Ureter (tissue), 1 donor: Measurements from ENCODE around the gene SORCS2. TPM values are rescaled to one million over a fixed set of nuclear protein-coding genes. Genes with fewer than 3 reads are reported as not detected.

ENCODE experiments used
- DNase-seq: peaks from one replicate; pipeline ENCODE4 v3.0.0-alpha.2; 2020; ENCODE audit warnings: low spot score
- total RNA-seq: library from RNA; stranded (reverse); gene quantifications from one replicate; pipeline ENCODE4 v1.2.4, GENCODE V29; 2023
- donor health status: DM: yes; HTN: yes; CAD: no.

The SORCS2 gene
- total RNA-seq, 1 donor from 2014 or later = 2.8 TPM

- DNase-seq = no peak
Observed at GRCh38 chr4:7741946-7742806, 549.8 kb downstream of the SORCS2 start.

GRCh38 chr4:7742807-7743280 lies 550.5 kb downstream of the SORCS2 start:
- no peak for DNase-seq

- DNase-seq = no peak
Observed at GRCh38 chr4:7744142-7744804, 551.9 kb downstream of the SORCS2 start.

DNA sequence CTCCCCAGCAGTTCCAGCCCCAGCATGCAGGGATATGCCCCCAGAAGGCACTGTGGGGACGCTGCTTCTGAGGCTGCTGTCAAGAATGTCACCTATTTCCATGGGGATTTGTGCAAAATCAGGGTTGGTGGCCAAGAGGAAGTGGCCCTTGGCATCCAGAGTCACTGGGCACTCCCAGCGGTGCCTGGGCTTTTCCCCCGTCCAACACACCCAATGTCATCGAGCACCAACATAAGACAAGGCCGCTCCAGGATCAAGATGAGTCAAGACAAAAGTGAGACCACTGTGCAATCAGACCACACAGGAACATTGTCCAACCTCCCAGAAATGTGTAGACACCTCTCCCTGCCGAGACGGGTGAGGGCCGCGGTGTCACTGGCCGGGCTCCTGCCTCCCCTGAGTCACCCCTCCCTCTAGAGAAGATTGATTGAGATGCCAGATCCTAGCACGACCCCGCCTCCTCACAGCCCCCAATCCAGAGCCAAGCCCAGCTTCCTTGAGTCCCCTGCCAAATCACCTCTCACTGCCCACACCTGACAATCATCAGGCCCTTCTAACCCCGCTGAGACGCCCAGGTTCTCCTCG lies 553.1 kb downstream of the SORCS2 start:
- no peak for DNase-seq

- no peak for DNase-seq
Observed at GRCh38 chr4:7746351-7747061, 554.2 kb downstream of the SORCS2 start.

GRCh38 chr4:7747062-7747385 lies 554.7 kb downstream of the SORCS2 start:
- DNase-seq = no peak

DNA sequence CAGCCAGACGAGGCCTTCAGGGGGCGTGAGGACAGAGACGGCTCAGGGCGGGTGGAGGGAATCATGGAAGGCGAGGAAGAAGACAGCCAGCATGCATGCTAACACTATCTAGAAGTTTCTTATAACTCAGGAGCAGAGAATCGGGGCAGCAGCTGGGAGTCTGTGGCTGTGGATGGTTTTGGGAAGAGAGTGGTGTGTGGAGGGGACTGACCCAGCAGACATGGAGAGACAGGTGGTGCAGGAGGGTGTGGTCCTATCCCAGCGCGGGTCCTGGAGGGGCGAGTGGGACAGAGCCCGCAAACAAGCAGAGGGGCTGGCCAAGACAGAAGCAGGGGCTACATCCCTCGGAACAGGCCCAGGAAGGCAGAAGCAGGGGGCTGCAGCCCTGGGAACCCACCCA lies 555.2 kb downstream of the SORCS2 start:
- DNase-seq = no peak

DNA sequence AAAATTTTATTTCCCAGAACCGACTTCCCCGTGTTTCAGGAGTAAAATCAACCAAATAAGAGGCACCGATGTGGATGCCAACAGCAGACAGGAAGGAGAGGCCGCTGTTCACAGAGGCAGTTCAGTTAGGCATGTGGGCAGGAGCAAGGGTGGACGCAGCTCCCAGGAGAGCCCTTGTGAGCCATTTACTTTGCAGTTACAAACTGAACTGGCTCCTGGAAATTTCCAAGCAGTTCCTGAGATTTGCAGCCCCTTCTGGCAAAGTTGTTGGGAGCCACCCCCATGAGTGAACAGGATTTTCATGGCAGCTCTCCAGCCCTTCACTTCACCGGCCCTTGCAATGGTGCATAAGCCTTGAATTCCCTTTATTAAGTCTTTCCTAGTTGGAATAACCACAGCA lies 558.2 kb downstream of the SORCS2 start:
- DNase-seq = no peak

DNA sequence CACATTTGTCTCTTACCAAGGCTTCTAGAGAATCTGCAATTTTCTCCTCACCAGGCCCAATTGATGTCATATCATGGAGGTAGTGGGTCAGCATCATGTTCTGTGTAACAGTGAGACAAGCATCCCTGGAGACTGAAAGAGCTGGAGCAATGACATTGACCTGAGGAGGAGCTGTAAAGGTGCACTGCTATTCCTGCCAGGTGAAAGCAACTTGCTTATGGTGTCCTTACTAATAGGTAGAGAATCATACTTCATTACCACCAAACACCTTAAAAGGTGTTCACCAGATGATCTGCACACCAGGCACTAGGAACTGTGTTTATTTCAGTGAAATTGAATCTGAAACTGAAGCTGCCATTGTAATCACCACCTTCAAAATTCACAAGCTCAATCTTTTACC lies 558.6 kb downstream of the SORCS2 start:
- DNase-seq = no peak

DNA sequence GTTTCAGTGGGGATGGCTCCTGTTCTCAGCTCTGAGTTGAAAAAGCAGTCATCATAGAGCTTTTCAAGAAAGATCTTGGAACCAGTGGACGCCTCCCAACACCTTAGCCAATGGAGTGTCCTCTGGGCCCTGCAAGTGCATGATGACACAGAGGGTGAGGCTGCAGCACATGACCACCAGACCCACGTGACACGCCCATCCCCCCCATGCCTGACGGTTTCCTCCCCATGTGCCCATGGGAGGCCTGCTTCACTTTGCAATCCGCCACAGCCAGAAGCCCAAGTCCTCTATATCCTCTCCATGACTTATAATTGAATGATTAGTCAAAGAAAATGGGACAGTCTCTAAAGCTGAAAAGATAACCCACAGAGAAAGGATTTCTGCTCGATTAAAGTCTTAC lies 560.3 kb downstream of the SORCS2 start:
- DNase-seq = no peak

GRCh38 chr4:7753271-7753670 lies 560.9 kb downstream of the SORCS2 start:
- DNase-seq = no peak

DNA sequence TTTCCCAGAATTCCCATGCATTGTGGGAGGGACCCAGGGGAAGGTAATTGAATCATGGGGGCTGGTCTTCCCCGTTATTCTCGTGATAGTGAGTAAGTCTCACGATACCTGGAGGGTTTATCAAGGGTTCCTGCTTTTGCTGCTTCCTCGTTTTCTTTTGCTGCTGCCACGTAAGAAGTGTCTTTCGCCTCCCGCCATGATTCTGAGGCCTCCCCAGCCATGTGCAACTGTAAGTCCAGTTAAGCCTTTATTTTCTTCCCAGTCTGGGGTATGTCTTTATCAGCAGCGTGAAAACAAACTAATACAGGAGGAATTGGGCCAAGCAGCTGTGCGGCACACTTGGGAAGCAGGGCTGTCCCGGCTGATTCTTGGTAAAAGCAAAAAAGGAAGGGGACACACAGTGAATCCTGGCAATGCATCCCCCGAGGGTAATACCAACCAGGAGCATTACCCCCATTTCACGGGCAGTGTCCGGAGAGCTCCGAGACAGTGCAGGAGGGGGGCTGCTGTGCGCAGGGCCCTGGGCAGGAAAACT lies 561.7 kb downstream of the SORCS2 start:
- no peak for DNase-seq

DNA sequence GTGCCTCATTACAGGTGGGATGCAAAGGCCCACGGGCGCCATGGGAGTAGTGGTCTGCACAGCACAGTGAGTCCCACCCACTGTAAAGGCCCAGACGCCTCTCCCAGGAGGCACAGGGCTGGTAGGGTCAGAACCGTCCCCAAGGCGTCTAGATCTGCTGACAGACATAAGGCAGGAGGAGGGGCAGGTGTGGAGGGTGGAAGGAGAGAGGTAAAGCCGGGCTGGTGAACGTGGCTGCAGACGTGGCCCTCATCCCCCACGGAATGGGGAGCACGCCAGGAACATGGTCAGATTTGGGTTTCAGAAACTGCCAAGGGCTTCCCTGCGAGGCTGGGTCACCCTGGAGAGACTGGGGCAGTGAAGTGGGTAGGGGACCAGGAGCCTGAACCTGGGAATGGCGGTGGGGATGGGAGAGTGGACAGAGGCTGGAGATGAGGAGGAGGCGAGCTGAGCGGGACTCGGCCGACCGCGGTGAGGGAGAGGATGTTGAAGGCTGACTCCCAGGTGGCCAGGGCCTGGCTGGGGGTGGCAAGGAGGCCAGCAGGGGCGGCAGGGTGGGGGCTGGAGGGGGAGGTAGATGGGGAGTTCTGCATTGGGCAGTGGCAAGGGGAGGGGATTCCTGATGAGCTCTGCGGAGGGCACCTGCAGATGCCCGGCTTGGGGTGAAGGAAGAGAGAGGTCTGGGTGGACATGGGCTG lies 562.4 kb downstream of the SORCS2 start:
- no peak for DNase-seq

DNA sequence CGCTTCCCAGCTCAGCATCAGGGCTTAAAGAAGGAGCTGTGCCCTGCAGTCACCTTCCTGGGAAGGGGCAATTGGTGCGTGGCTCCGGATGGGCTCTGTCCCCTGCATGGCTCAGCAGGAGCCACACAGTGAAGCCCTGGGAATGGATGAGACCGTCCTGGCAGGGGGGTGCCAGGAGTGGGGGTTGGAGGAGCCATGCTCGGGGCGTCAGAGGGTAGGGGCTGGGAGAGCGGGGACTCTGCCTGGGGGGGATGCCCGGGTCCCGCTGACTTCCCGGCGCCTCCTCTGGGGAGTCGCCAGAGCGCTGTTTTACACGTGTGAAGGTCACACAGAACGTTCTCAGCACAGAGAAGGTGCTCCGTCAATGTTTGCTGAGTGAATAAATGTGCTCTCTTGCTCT lies 563.2 kb downstream of the SORCS2 start:
- no peak for DNase-seq

DNA sequence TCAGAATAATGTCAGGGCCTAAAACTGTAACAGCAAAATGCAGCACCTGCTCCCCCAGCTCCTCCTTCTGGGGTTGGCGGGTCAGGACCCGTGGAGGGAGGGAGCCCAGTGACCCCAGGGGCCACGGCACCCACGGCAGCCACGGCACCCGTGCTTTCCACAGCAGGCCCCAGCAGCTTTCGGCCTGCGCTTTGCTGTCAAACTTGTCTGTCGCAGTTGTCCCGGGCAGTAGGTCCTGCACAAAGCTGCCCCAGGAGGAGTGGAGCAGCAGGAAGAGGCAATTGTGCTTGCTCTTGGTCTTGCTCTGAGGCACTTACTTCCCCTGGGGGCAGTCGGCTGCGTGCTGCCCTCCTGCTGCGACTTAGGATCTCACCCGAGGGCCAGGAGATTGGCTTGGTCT lies 563.7 kb downstream of the SORCS2 start:
- DNase-seq = no peak

DNA sequence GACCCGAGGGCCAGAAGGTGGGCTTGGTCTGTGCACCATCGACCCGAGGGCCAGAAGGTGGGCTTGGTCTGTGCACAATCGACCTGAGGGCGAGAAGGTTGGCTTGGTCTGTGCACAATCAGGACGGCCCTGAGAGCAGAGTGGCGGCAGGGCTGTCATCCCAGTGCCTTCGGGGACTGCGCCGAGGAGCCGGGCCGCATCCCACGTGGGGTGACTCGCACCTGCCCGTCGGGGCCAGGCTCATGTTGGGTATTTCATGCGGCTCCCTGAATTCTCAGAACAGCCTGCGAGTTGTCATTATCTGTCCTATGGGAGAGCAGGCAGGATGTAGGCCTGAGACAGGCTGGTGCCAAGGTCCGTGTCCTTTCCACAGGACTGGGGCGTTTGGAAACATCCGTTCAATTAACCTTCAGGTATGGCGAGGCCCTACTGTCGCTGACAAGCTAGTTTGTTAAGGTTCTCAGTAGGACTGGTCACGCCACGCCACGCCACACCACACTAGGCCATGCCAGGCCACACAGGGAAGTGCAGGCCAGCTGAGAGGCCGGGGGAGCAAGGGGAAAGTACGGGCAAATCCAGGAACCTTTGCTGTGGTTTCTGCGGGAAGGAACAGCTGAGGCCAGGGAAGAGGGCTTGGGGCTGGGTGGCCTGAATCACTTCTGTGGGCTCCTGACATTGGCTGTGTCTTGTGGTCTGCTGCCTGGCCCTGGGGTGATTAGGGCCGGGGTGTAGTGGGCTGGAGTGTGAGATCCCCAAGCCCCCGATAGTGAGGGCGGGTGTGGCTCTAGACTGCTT lies 564.4 kb downstream of the SORCS2 start:
- no peak for DNase-seq

DNA sequence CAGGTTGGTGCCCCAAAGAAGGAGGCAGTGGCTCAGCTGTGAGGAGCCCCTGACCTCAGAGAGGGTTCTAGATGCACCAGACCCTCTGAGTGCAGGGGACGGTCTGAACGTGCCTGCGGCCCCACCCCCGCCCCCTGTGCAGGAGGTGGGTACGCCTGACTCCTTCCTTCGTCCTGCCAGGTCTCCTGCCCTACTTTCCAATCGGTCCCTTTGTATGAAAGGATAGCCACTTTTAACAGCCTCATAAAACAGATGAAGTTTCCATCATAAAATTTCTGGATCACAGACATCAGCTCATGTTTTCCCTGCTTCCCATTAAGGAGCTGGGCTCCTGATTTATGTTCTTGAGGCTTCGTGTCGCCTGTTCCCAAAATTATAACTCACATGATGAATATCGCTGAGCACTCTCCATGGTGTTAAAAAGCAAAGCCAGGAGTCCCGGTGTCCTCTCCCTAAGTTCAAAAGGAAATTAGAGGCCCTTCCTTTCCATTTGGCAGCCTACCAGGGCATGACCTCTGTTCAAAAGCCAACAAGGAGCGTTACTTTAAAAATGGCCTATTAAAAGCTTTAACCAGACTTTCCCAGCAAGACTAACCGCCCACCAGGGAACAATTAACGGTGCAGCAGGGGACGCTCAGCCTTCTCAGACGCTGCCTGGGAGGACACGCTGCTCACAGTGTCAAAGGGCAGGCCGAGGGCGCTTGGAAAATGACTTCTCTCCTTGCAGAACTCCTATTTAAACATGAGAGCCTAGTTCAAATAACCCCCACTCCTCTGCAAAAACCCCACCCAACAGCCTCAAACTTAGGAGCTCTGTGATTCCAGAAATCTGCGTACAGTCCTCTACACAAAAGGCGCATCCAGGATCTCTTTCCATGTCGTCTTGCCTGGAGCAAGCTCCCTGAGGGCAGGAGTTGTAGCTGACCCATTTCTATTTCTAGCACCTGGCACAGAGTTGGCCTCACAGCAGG lies 565.4 kb downstream of the SORCS2 start:
- peak; percentile 82 for DNase-seq

GRCh38 chr4:7758476-7758875 lies 566.1 kb downstream of the SORCS2 start:
- DNase-seq = no peak

DNA sequence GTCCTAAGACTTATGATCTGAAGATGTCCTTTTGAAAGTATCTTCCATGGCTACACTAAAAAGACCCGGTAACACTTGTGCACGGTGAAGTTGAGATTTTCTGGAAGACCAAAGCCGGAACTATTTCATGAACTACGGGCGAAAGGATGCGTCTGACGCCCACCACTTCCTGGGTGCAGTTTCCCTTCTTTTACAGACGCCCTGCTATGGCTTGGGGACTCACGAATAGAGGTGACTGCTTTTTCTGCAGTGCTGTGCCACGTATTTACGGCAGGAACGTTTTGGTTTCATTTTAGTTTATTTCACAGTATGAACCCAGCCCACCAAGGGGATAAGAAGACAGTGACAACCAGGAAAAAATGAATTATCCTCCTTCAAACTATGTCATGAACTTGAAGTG lies 566.9 kb downstream of the SORCS2 start:
- no peak for DNase-seq
